Measurements from ENCODE around the gene GREB1L. TPM values are rescaled to one million over a fixed set of nuclear protein-coding genes. Genes with fewer than 3 reads are reported as not detected.

The GREB1L gene
- total and polyA plus RNA-seq, 2 of the 13 experiments (the other 11 are each of a cell fraction or from before 2014, with no cell fraction given): 0.17 to 0.66 TPM

GRCh38 chr18:21215490-21215889, 26.5 kb upstream of the GREB1L start:
- Histone ChIP-seq H3K4me3 (replicated peaks in 1 of 3; ENCODE audit: insufficient read depth in 1 of 3, low read depth in 2 of 3, low read length in 3 of 3) (no peak overlapping the region), H3K27ac (ENCODE audit: extremely low read length, insufficient read depth, low read length) (no peak overlapping the region), H3K4me1 (ENCODE audit: insufficient read depth, low read length) (no peaks in the 10 kb centered on the region), H3K36me3 (replicated peaks in 1 of 2; ENCODE audit: control insufficient read depth in 1 of 2, insufficient read depth in 2 of 2, low read length in 2 of 2) (no peaks in the 10 kb centered on the region), H3K27me3 (ENCODE audit: control insufficient read depth in 1 of 2, insufficient read depth in 2 of 2, low read length in 2 of 2) (no peaks in the 10 kb centered on the region), H3K79me2 (ENCODE audit: insufficient read depth, low read length) (no peaks in the 10 kb centered on the region), H3K4me2 (ENCODE audit: low read depth, low read length) (no peak overlapping the region), H4K20me1 (ENCODE audit: insufficient read depth, low read length) (no peaks in the 10 kb centered on the region), H3K9ac (ENCODE audit: insufficient read depth, low read depth, low read length) (no peak overlapping the region), H2AFZ (ENCODE audit: low read length) (no peak overlapping the region), H3K9me3 (ENCODE audit: low read length) (no peaks in the 10 kb centered on the region)
- TF ChIP-seq ZNF460 (CRISPR knock-in tag; IDR thresholded peaks at IDR 0.05; ENCODE audit: borderline replicate concordance): no peak
- no peak for TF ChIP-seq ZNF891 (CRISPR knock-in tag; IDR thresholded peaks at IDR 0.05)
- no peak for TF ChIP-seq NKX3-1 (CRISPR knock-in tag; IDR thresholded peaks at IDR 0.05)
- no peak for TF ChIP-seq JUNB (CRISPR knock-in tag; IDR thresholded peaks at IDR 0.05; ENCODE audit: borderline replicate concordance)
- TF ChIP-seq DNMT1 (CRISPR knock-in tag; IDR thresholded peaks at IDR 0.05): no peak
- no peak for TF ChIP-seq ZNF781 (CRISPR knock-in tag; IDR thresholded peaks at IDR 0.05; ENCODE audit: borderline replicate concordance, not compliant biosample characterization)
- TF ChIP-seq ZNF749 (CRISPR knock-in tag; IDR thresholded peaks at IDR 0.05; ENCODE audit: borderline replicate concordance): no peak
- TF ChIP-seq DMTF1 (CRISPR knock-in tag; IDR thresholded peaks at IDR 0.05): no peak
- no peak for TF ChIP-seq SNAPC2 (CRISPR knock-in tag; IDR thresholded peaks at IDR 0.05)
- TF ChIP-seq ZNF564 (CRISPR knock-in tag; IDR thresholded peaks at IDR 0.05): no peak
- no peak for TF ChIP-seq ZNF770 (CRISPR knock-in tag; IDR thresholded peaks at IDR 0.05)
- TF ChIP-seq TERF1 (CRISPR knock-in tag; IDR thresholded peaks at IDR 0.05): no peak
- TF ChIP-seq SP4 (CRISPR knock-in tag; IDR thresholded peaks at IDR 0.05): no peak
- no peak for TF ChIP-seq NR3C1 (CRISPR knock-in tag; IDR thresholded peaks at IDR 0.05)
- no peak for TF ChIP-seq HNF1B (CRISPR knock-in tag; IDR thresholded peaks at IDR 0.05)
- TF ChIP-seq GABPA (IDR thresholded peaks at IDR 0.05; ENCODE audit: low read depth, low read length): no peak
- TF ChIP-seq GABPA (CRISPR knock-in tag; IDR thresholded peaks at IDR 0.05; ENCODE audit: low read depth): no peak
- POLR2A ChIA-PET: no interaction called here
- FAIRE-seq (no peak), ATAC-seq (no peak), DNase-seq (ENCODE audit: low spot score) (no peak)
- in situ Hi-C loops (cut with HindIII; ENCODE audit: extremely low pct_ligation_motif_present, low pct_unique_long_range_greater_than_20kb): no loop called here
- CTCF ChIA-PET (ENCODE audit: low intra/inter-chr PET ratio, low total read pairs): no interaction called here
- BruUV-seq (replicated peaks): no TSS peak
- intact Hi-C loops (cut with micrococcal nuclease; ENCODE audit: unreplicated experiment): no loop called here
- 41% methylated on average over 6 of the region's 6 CpGs for WGBS (ENCODE audit: low lambda C conversion rate)

Data from HepG2 (cell line).